ENCODE data around the gene MFRP. TPM values are rescaled to one million over a fixed set of nuclear protein-coding genes. Genes with fewer than 3 reads are reported as not detected.

MFRP gene
- total RNA-seq, 4 donors from 2014 or later, result not detected

GRCh38 chr11:119330237-119330636, 16.3 kb downstream of the MFRP start:
- no peak for DNase-seq
- 65 to 75% methylated on average over 1 of the region's 1 CpG for WGBS, 2 donors
- no peaks in the 10 kb centered on the region for H3K36me3 ChIP-seq
- H3K4me1 ChIP-seq, result peaks cover 4 to 13% (median 6%) of the 10 kb centered on the region in 3 donors
- no peaks in the 10 kb centered on the region for H3K9me3 ChIP-seq
- no peak overlapping the region for H3K27ac ChIP-seq
- TF ChIP-seq CTCF (IDR thresholded peaks at IDR 0.05) (no peak), POLR2A (IDR thresholded peaks at IDR 0.05) (no peak)
- H3K4me3 ChIP-seq, result no peak overlapping the region
- intact Hi-C loops (cut with DNase I), result no loop called here
- H3K27me3 ChIP-seq, result no peaks in the 10 kb centered on the region

- H3K36me3 ChIP-seq, result no peaks in the 10 kb centered on the region
- DNase-seq, result no peak
- peaks cover 0 to 7% (median 0%) of the 10 kb centered on the region in 3 donors for H3K4me1 ChIP-seq
- H3K4me3 ChIP-seq, result no peak overlapping the region
- no peaks in the 10 kb centered on the region for H3K9me3 ChIP-seq
- no peak for TF ChIP-seq POLR2A (IDR thresholded peaks at IDR 0.05)
- no peak for TF ChIP-seq CTCF (IDR thresholded peaks at IDR 0.05)
- no peak overlapping the region for H3K27ac ChIP-seq
- H3K27me3 ChIP-seq, result no peaks in the 10 kb centered on the region
- intact Hi-C loops (cut with DNase I), result no loop called here
- WGBS, 2 donors, result 53 to 59% methylated on average over 2 of the region's 2 CpGs
Measured at GRCh38 chr11:119329320-119329719, 17.2 kb downstream of the MFRP start.

DNA sequence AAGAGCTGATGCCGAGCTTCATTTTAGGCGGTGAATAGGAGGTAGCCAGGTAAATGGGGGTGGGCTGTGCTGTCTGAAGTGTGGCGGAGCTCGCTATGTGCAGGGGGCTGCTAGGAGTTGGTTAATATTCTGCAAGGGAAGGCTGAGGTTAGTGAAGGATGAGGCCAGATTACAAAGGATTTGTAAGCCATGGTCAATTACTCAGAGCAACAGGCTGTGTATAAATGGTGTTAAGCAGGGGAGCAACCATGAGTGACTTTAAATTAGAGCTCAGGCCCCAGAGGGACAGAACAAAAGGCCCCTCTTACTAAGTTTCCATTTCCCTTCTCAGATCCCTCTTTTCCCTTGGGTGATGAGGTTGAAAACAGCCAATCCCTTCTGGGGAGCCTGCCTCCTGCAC, 22.3 kb downstream of the MFRP start:
- DNase-seq, result no peak
- no peaks in the 10 kb centered on the region for H3K36me3 ChIP-seq
- TF ChIP-seq CTCF (IDR thresholded peaks at IDR 0.05), result no peak
- TF ChIP-seq POLR2A (IDR thresholded peaks at IDR 0.05), result no peak
- WGBS, 2 donors, result 68 to 71% methylated on average over 4 of the region's 4 CpGs
- H3K9me3 ChIP-seq, result no peaks in the 10 kb centered on the region
- peaks cover 0 to 3% (median 0%) of the 10 kb centered on the region in 4 donors for H3K27me3 ChIP-seq
- peaks cover 13 to 35% (median 26%) of the 10 kb centered on the region in 3 donors for H3K4me1 ChIP-seq
- H3K4me3 ChIP-seq, result no peak overlapping the region
- H3K27ac ChIP-seq, result no peak overlapping the region
- intact Hi-C loops (cut with DNase I), result loop anchor here (5.0 kb wide), 1 partner anchor 117 kb away; the partner anchor contains the start of gene CBL

GRCh38 chr11:119323532-119324033, 22.9 kb downstream of the MFRP start:
- Histone ChIP-seq H3K27ac (peak overlapping the region in 1 of 4 donors; percentile 7), H3K36me3 (no peaks in the 10 kb centered on the region), H3K4me1 (peaks cover 19 to 41% (median 32%) of the 10 kb centered on the region in 3 donors), H3K27me3 (peaks cover 0 to 5% (median 0%) of the 10 kb centered on the region in 4 donors), H3K9me3 (no peaks in the 10 kb centered on the region), H3K4me3 (no peak overlapping the region)
- no peak for DNase-seq
- intact Hi-C loops (cut with DNase I), result loop anchor here (5.0 kb wide), 1 partner anchor 116 kb away; the partner anchor contains the start of gene CBL
- WGBS, 2 donors, result 16 to 18% methylated on average over 8 of the region's 8 CpGs
- TF ChIP-seq CTCF (IDR thresholded peaks at IDR 0.05) (peak; percentile 42 to 90 (median 71)), POLR2A (IDR thresholded peaks at IDR 0.05) (no peak)

- DNase-seq, result no peak
- WGBS, 2 donors, result 82 to 89% methylated on average over 12 to 16 of the region's 20 CpGs
- TF ChIP-seq POLR2A (IDR thresholded peaks at IDR 0.05) (no peak), CTCF (IDR thresholded peaks at IDR 0.05) (no peak)
- intact Hi-C loops (cut with DNase I), result loop anchor here (5.0 kb wide), 1 partner anchor 116 kb away; the partner anchor contains the start of gene CBL
- H3K4me3 ChIP-seq, result no peak overlapping the region
- no peaks in the 10 kb centered on the region for H3K36me3 ChIP-seq
- peaks cover 24 to 46% (median 38%) of the 10 kb centered on the region in 3 donors for H3K4me1 ChIP-seq
- H3K27me3 ChIP-seq, result peaks cover 0 to 10% (median 0%) of the 10 kb centered on the region in 4 donors
- no peaks in the 10 kb centered on the region for H3K9me3 ChIP-seq
- H3K27ac ChIP-seq, result peak overlapping the region in 3 of 4 donors; percentile 7 to 91 (median 88)
Measured at GRCh38 chr11:119322921-119323531, 23.5 kb downstream of the MFRP start.

Measured in esophagus squamous epithelium (tissue), 5 donors.